HL-60 (cell line): ENCODE data around the gene ZCCHC3.

ENCODE experiments used
- CTCF ChIP-seq: IDR thresholded peaks from one replicate; pipeline ENCODE4 v1.5.1; 2011; ENCODE audit warnings: low read length, control low read depth, inconsistent platforms; ENCODE audit not compliant: insufficient read depth
- GABPA ChIP-seq: IDR thresholded peaks from 2 replicates; pipeline ENCODE4 v1.6.1; 2012; ENCODE audit warnings: low read depth
- POLR2AphosphoS5 ChIP-seq: IDR thresholded peaks from 2 replicates; pipeline ENCODE4 v1.6.1; 2012; ENCODE audit warnings: low read depth
- REST ChIP-seq: IDR thresholded peaks from 2 replicates; pipeline ENCODE4 v1.6.1; 2012; ENCODE audit warnings: low read depth; ENCODE audit not compliant: insufficient replicate concordance
- SPI1 ChIP-seq: IDR thresholded peaks from 2 replicates; pipeline ENCODE4 v1.6.1; 2012; ENCODE audit warnings: low read depth, mild to moderate bottlenecking, borderline replicate concordance

- TF ChIP-seq CTCF (no peak), POLR2AphosphoS5 (no peak), REST (no peak), SPI1 (no peak), GABPA (no peak)
Observed at GRCh38 chr20:312866-313265, 15.5 kb downstream of the ZCCHC3 start.
